ENCODE measurements around the gene LRCH4. TPM values are rescaled to one million over a fixed set of nuclear protein-coding genes. Genes with fewer than 3 reads are reported as not detected.
"Not testable (repeated sequence)": the region's sequence is repeated elsewhere in the genome, so short reads cannot be mapped to it uniquely, and the experiment has no call there.

Gene LRCH4
- total RNA-seq, 2 donors from 2014 or later: 59.0 to 65.4 TPM

DNA sequence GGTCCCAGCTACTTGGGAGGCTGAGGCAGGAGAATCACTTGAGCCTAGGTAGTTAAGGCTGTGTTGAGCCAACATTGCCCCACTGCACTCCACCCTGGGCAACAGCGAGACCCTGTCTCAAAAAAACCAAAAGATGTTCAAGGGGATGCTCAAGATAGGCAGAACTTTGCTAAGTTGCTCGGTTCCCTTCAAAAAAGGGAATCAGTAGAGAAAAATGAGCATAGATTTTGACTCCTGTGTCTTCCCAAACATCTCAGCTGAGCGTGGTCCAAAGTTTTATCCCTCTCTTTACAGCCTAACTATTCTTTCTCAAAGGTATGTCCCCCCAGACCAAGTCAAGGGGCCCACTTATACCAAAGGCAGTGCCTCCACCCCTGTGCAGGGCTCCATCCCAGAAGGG lies 32.9 kb downstream of the LRCH4 start:
- DNase-seq: no peak
- H3K4me1 ChIP-seq: no peaks in the 10 kb centered on the region
- no peak overlapping the region for H3K4me3 ChIP-seq
- no peak overlapping the region for H3K27ac ChIP-seq
- H3K9ac ChIP-seq (ENCODE audit: low read depth in 2 of 2, low read length in 2 of 2): no peak overlapping the region
- no peaks in the 10 kb centered on the region for H3K27me3 ChIP-seq
- TF ChIP-seq, protein P1, sequence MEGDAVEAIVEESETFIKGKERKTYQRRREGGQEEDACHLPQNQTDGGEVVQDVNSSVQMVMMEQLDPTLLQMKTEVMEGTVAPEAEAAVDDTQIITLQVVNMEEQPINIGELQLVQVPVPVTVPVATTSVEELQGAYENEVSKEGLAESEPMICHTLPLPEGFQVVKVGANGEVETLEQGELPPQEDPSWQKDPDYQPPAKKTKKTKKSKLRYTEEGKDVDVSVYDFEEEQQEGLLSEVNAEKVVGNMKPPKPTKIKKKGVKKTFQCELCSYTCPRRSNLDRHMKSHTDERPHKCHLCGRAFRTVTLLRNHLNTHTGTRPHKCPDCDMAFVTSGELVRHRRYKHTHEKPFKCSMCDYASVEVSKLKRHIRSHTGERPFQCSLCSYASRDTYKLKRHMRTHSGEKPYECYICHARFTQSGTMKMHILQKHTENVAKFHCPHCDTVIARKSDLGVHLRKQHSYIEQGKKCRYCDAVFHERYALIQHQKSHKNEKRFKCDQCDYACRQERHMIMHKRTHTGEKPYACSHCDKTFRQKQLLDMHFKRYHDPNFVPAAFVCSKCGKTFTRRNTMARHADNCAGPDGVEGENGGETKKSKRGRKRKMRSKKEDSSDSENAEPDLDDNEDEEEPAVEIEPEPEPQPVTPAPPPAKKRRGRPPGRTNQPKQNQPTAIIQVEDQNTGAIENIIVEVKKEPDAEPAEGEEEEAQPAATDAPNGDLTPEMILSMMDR (IDR thresholded peaks at IDR 0.05): no peak
- peaks cover 4% of the 10 kb centered on the region for H3K36me3 ChIP-seq
- intact Hi-C loops (cut with DNase I): no loop called here
- H3K9me3 ChIP-seq: no peaks in the 10 kb centered on the region

DNA sequence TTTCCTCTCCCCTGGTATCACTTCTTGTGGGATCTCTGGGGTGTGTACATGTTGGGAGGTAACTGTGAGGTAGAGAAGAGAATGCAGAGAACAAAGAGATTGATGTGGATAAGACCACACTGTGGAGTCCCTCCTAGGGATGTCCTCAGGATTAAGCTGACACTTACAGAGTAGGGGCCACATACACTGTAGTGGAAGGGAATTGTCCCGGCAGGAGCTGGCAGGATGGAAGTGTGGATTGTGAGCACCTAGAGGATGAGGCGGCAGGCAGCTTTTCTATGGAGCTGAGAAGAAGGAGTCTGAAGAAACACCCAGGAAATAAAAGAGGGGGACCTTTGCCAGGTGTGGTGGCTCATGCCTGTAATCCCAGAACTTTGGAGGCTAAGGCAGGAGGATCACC lies 33.4 kb downstream of the LRCH4 start:
- Histone ChIP-seq H3K9ac (ENCODE audit: low read depth in 2 of 2, low read length in 2 of 2) (no peak overlapping the region), H3K27ac (no peak overlapping the region), H3K36me3 (peaks cover 4% of the 10 kb centered on the region), H3K9me3 (no peaks in the 10 kb centered on the region), H3K4me1 (peaks cover 4% of the 10 kb centered on the region), H3K27me3 (no peaks in the 10 kb centered on the region), H3K4me3 (no peak overlapping the region)
- intact Hi-C loops (cut with DNase I): no loop called here
- DNase-seq: no peak
- TF ChIP-seq, protein P1 (IDR thresholded peaks at IDR 0.05): no peak

DNA sequence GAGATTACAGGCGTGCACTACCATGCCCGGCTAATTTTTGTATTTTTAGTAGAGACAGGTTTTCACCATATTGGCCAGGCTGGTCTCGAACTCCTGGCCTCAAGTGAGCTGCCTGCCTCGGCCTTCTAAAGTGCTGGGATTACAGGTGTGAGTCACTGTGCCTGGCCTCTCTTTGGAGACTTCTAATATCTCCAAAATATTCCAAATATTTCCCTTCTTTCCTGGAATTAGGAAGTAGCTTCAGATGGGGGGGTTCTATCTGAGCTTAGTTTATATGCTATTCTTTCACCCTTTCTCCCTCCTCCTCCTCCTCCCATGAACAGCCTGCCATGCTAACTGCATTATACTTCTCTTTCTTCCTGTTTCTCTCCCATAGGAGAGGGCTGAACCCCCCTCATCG lies 37.5 kb downstream of the LRCH4 start:
- intact Hi-C loops (cut with DNase I); H3K4me3 ChIP-seq; H3K27ac ChIP-seq; H3K27me3 ChIP-seq; DNase-seq; H3K36me3 ChIP-seq; H3K9me3 ChIP-seq: not testable (repeated sequence)
- Histone ChIP-seq H3K4me1 (peaks cover 21% of the 10 kb centered on the region), H3K9ac (ENCODE audit: low read depth in 2 of 2, low read length in 2 of 2) (peak overlapping the region in 1 of 2 donors; percentile 73)

DNA sequence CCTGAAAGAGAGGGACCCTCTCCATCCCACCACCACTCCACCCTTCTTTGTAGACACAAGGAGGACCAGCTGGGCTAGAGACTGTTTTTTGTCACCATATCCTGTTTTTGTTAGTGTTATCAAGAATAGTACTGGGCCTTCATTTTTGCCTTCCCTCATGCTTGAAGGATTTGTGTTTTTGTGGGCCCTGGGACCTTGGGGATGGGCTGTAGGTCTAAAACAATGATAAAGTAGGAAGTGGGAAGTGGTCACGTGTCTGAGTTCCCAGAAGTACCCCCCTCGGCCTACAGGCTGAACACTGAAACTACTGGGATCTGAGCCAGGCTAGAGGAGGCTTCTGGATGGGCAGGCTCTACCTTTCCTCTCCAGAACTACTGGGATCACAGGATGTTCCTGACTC lies 38.1 kb downstream of the LRCH4 start:
- Histone ChIP-seq H3K27ac (peak overlapping the region; percentile 89), H3K4me1 (peaks cover 21% of the 10 kb centered on the region), H3K27me3 (no peaks in the 10 kb centered on the region), H3K9me3 (no peaks in the 10 kb centered on the region), H3K36me3 (peaks cover 4% of the 10 kb centered on the region), H3K4me3 (no peak overlapping the region), H3K9ac (ENCODE audit: low read depth in 2 of 2, low read length in 2 of 2) (peak overlapping the region in 1 of 2 donors; percentile 73)
- TF ChIP-seq, protein P1 (IDR thresholded peaks at IDR 0.05): no peak
- DNase-seq: no peak
- intact Hi-C loops (cut with DNase I): no loop called here

DNA sequence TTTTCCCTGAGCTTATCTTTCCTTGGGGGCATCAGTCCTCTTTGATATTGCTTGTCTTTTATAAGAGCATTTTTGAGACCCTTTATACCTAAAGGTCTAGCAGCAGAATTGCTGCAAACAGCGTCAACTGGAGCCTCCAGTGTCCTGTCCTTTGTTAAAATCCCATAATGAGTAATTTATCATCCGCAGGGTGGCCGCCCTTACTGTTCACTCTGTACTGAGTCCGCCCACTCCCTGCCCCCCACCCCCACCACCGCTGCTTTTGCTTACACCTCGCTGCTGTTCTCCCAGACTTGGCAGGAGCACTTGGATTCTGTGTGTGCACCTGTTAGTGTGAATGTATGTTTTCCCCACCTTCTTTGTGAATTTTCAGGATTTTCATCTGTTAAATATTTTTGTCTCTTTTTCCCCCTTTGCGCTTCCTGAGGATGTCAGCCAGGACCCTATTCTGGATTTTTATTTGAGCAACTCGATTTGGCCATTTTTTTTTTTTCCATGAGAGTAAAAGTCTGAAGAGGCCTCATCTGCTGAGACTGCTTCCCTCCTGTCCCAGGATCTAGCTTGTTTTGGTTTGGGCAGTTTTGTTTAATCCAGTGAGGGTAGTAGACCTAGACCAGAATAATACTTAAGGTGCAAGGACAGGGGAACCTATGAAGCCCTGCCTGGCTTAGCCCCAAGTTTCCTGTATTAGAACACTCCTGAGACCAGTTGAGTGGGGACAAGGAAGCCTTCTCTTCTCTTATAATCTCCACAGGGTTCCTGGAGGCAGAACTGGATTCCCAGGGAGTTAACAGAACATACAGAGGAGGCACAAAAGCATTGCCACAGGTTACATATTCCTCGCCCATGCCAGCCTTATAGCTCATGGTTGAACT lies 38.8 kb downstream of the LRCH4 start:
- TF ChIP-seq, protein P1 (IDR thresholded peaks at IDR 0.05): no peak
- no peaks in the 10 kb centered on the region for H3K27me3 ChIP-seq
- no peak overlapping the region for H3K4me3 ChIP-seq
- DNase-seq: no peak
- intact Hi-C loops (cut with DNase I): no loop called here
- H3K4me1 ChIP-seq: peaks cover 21% of the 10 kb centered on the region
- H3K9ac ChIP-seq (ENCODE audit: low read depth in 2 of 2, low read length in 2 of 2): peak overlapping the region; percentile 3 to 73
- H3K36me3 ChIP-seq: peaks cover 4% of the 10 kb centered on the region
- peak overlapping the region; percentile 89 for H3K27ac ChIP-seq
- H3K9me3 ChIP-seq: no peaks in the 10 kb centered on the region
